NCI-H1930 (cell line): ENCODE measurements around the gene SHISA9.

Source experiments
- DNase-seq, 2 experiments: peaks; one replicate each; lab custom pipeline; 2025; lab: John Stamatoyannopoulos, UW

The SHISA9 gene

GRCh38 chr16:13181432-13181831 is 280.0 kb downstream of the SHISA9 start:
- DNase-seq, result no peak

- DNase-seq, result no peak
Measured at GRCh38 chr16:13186813-13187212, 285.4 kb downstream of the SHISA9 start.

DNA sequence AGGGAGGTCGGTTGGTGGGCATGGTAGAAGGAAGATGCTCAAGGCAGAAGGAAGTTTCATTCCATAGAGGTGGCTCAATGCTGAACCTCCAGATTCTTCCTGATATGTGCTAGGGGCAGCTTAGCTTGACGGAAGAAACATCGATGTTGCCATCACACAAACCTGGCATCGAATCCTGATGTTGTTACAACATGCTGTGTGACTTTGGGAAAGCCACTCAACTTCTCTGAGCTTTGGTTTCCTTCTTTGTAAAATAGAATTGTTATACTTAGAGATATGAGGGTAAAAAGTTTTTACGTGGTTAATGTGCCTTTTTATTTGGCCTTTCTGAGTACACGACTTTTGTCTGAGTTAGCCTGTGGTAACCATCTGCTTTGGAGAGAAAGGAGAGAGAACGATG is 287.9 kb downstream of the SHISA9 start:
- DNase-seq, result no peak

- no peak for DNase-seq
Measured at GRCh38 chr16:13193721-13194120, 292.3 kb downstream of the SHISA9 start.

GRCh38 chr16:13194766-13195165 is 293.4 kb downstream of the SHISA9 start:
- DNase-seq, result no peak

GRCh38 chr16:13203725-13204124 is 302.3 kb downstream of the SHISA9 start:
- no peak for DNase-seq

GRCh38 chr16:13205352-13205751 is 304.0 kb downstream of the SHISA9 start:
- DNase-seq, result no peak

- DNase-seq, result no peak
Measured at GRCh38 chr16:13206606-13207005, 305.2 kb downstream of the SHISA9 start.

GRCh38 chr16:13207151-13207550 is 305.8 kb downstream of the SHISA9 start:
- DNase-seq, result no peak

DNA sequence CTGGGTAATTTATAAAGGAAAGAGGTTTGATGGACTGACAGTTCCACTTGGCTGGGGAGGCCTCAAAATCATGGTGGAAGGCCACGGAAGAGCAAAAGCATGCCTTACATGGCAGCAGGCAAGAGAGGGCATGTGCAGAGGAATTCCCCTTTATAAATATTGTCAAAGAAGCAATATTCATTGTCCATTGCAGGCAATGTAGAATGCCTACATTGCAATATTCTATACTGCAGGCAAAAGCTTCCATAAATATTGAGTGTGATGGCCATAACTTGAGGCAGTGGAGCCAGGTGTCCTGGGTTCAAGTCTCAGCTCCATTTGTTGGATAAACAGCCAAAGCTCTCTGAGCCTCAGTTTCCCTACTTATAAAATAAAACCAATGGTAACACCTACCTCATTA is 322.3 kb downstream of the SHISA9 start:
- no peak for DNase-seq

GRCh38 chr16:13229039-13229438 is 327.6 kb downstream of the SHISA9 start:
- DNase-seq, result no peak

DNA sequence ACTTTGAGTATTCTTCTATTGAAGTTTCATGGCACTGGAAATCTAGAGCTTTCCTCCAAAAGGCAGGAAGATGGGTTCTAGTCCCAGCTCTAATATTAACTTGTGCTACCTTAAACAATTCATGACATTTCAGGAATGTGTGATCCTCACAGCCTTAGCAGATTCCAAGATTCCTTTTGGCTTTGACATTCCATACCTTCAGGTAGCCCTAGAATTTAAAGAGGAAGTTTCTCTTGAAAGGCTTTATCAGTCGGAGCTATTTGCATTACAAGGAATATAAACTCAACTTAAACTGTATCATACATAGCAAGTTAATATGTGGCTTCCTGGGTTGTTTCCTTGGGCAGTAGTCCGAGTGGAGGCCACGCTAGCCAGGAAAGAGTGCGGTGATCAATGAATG is 330.0 kb downstream of the SHISA9 start:
- no peak for DNase-seq

DNA sequence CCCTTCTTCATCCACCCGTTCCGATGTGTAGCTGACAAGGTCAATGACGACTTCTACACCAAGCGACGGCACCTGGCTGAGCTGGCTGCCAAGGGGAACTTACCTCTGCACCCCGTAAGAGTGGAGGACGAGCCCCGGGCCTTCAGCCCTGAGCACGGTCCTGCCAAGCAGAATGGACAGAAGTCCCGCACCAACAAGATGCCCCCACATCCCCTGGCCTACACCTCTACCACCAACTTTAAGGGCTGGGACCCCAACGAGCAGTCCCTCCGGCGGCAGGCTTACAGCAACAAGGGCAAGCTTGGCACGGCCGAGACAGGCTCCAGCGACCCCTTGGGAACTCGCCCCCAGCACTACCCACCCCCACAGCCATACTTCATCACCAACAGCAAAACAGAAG is 333.6 kb downstream of the SHISA9 start:
- DNase-seq, result no peak

- no peak for DNase-seq
Measured at GRCh38 chr16:13236308-13236707, 334.9 kb downstream of the SHISA9 start.

DNA sequence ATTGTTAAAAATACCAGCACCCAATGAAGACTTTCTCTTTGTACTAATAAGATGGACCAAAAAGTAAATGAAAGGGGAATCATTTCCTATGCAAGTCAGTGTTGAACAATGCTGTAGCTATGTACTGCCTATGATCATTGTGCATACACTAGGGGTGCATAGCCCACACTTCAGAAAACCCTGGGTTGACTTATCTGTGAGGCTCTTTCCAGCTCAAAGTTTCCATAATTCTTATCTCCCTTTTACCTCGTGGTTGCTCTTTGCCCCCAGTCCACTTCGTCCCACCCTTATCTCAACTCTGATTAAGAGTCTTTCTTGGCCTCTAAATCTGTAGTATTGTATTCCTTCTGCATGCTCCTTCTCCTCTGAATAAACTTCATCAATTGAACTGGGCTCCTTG is 336.8 kb downstream of the SHISA9 start:
- no peak for DNase-seq

GRCh38 chr16:13242201-13242600 is 340.8 kb downstream of the SHISA9 start:
- no peak for DNase-seq

DNA sequence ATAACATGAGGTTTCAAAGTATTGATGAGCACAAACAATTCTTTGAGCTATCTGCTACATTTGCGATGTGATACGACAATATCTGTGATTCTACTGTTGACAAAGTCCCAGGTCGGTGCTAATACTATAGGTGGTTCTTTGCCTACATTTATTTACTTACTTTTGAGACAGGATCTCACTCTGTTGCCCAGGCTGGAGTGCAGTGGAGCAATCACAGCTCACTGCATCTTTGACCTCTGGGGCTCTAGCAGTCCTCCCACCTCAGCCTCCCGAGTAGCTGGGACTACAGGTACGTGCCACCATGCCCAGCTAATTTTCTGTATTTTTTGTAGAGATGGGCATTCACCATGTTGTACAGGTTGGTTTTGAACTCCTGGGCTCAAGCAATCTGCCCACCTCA is 343.4 kb downstream of the SHISA9 start:
- DNase-seq, result no peak

DNA sequence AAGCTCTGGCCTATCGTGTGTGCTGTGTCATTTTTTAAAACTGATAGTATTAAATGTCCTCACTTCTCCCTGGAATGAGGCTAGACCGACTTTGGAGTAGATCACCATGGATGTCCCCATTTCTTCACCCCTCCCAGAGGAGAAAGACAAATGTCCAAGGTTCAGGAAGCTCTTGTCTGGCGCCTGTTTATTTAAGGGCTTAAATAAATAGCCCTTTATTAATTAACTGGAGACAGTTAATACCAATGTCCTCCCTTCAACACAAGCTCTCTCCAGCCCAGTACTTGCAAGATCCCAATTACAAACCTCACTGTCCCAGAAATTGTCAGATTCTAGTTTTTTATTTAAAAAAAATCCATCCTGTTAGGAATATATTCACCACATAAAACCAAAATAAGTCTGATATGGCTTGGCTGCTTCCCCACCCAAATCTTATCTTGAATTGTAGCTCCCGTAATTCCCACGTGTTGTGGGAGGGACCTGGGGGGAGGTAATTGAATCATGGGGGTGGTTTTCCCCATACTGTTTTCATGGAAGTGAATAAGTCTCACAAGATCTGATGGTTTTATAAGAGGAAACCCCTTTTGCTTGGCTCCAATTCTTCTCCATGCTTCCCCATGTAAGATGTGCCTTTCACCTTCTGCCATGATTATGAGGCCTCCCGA is 344.4 kb downstream of the SHISA9 start:
- DNase-seq, result no peak

DNA sequence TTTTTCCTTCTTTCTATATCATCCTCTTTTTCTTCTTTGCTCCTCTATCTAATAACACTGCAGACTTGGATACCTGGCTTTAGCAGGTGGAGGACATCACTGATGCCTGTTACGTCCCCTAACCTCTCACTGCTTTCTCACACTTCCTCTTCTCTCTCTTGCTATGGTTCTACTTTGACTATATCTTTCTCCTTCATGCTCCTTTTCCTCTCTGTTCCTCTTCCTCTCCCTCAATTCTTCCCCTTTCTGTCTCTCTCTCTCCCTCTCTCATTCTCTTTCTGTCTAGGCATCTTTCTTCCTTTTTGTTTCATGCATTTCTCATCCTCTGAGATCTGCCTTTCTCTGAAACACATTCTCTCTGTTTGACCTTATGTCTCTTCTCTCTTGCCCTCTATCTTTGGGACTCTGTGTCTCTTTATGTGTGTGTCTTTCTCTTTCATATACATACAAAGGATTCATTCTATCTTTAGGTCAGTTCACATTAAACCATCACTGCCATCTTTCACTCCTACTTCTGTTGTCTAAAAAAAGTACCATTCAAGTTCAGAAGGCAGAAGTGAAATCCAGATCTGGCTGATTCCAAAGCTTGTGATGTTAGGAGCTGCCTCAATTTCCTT is 353.7 kb downstream of the SHISA9 start:
- DNase-seq, result no peak

GRCh38 chr16:13262270-13263090 is 361.1 kb downstream of the SHISA9 start:
- no peak for DNase-seq

DNA sequence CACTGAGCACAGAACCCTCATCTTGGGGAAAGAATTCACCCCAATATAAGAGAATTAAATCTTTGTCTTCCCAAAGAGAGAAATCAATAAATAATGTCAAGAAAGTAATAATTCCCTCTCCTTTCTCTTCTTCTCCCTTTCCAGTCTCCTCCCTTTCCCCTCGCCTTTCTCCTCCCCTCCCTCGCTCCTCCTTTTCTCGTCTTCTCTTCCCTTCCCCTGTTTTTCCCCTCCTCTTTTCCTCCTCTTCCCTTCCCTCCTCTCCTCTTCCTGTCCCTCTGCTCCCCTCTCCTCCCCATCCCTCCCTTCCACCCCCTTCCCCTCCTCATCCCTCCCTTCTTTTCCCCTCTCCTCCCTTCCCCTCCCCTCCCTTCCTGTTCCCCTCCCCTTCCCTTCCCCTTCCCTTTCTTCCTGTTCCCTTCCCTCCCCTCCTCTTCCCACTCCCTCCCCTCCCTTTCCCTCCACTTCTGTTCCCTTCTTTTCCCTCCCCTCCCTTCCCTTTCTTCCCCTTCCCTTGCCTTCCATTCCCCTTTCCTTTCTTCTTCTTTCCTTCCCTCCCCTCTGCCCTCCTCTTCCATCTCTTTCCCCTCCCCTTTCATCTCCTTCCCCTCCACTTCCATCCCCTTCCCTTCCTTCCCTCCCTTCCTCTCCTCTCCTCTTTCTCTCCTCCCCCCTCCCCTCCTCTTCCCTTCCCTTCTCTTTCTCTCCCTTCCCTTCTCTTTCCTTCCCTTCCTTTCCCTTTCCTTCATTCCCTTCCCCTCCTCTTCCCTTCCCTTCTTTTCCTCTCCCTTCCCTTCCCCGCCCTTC is 363.6 kb downstream of the SHISA9 start:
- DNase-seq, result no peak

DNA sequence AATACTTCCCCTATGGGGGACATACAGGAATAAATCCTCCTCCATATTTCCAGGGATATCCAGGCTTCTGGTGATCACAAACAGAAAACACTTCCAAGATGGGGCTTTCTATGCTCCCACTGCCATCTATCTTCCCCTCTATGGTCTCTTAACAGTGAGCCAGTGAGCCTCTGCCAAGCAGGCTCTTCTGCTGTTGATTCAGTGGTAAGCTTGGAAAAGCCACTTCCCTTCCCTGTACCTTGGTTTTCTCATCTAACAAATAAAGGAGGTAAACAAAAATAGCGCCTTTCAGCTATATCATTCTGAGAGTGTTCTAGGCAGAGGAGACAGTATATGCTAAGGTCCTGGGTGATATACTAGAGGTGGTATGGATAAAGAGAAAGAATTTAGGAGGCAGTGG is 368.0 kb downstream of the SHISA9 start:
- no peak for DNase-seq
